IPS-18a (cell line): ENCODE results near the gene CERS1.

Experiments used
- H3K27ac ChIP-seq: one replicate; pipeline ENCODE4 v1.5.1; 2013; ENCODE audit warnings: low read length
- H3K27me3 ChIP-seq: one replicate; pipeline ENCODE4 v1.6.1; 2013; ENCODE audit warnings: mild to moderate bottlenecking, low read length; ENCODE audit not compliant: control insufficient read depth, insufficient read depth
- H3K36me3 ChIP-seq: one replicate; pipeline ENCODE4 v1.6.1; 2013; ENCODE audit warnings: low read depth, low read length; ENCODE audit not compliant: control insufficient read depth
- H3K4me1 ChIP-seq: one replicate; pipeline ENCODE4 v1.6.1; 2013; ENCODE audit warnings: low read depth, low read length; ENCODE audit not compliant: control insufficient read depth
- H3K4me3 ChIP-seq: one replicate; pipeline ENCODE4 v1.5.1; 2013; ENCODE audit warnings: low read length
- H3K9ac ChIP-seq: one replicate; pipeline ENCODE4 v1.6.1; 2013; ENCODE audit warnings: mild to moderate bottlenecking, low read length, moderate library complexity
- H3K9me3 ChIP-seq: one replicate; pipeline ENCODE4 v1.6.1; 2013; ENCODE audit warnings: low read depth, low read length; ENCODE audit not compliant: control insufficient read depth

CERS1 gene

GRCh38 chr19:18833849-18834643 lies 61.9 kb downstream of the CERS1 start:
- H3K4me3 ChIP-seq = peak overlapping the region; percentile 88
- no peaks in the 10 kb centered on the region for H3K9me3 ChIP-seq
- H3K9ac ChIP-seq = no peak overlapping the region
- peaks cover 4% of the 10 kb centered on the region for H3K27me3 ChIP-seq
- H3K36me3 ChIP-seq = peaks cover 22% of the 10 kb centered on the region
- H3K27ac ChIP-seq = no peak overlapping the region
- H3K4me1 ChIP-seq = peaks cover 18% of the 10 kb centered on the region

- no peaks in the 10 kb centered on the region for H3K9me3 ChIP-seq
- H3K4me3 ChIP-seq = peak overlapping the region; percentile 88
- peaks cover 22% of the 10 kb centered on the region for H3K36me3 ChIP-seq
- no peak overlapping the region for H3K27ac ChIP-seq
- H3K27me3 ChIP-seq = peaks cover 9% of the 10 kb centered on the region
- H3K4me1 ChIP-seq = peaks cover 18% of the 10 kb centered on the region
- H3K9ac ChIP-seq = peak overlapping the region; percentile 77
Measured at GRCh38 chr19:18833141-18833476, 62.8 kb downstream of the CERS1 start.

GRCh38 chr19:18832306-18833140 lies 63.4 kb downstream of the CERS1 start:
- Histone ChIP-seq H3K4me1 (peaks cover 18% of the 10 kb centered on the region), H3K9ac (peak overlapping the region; percentile 77), H3K27me3 (peaks cover 13% of the 10 kb centered on the region), H3K36me3 (peaks cover 16% of the 10 kb centered on the region), H3K9me3 (no peaks in the 10 kb centered on the region), H3K4me3 (peak overlapping the region; percentile 88), H3K27ac (peak overlapping the region; percentile 62)

GRCh38 chr19:18831524-18832305 lies 64.2 kb downstream of the CERS1 start, which contains the start of gene UPF1:
UPF1 (plus strand) TSS chr19:18831959; CDS start chr19:18832210, 251 bp downstream.
- peak within 1 kb of the TSS; percentile 62 for H3K27ac ChIP-seq
- H3K4me1 ChIP-seq = peaks cover 18% of the 10 kb centered on the region
- peak within 1 kb of the TSS; percentile 88 for H3K4me3 ChIP-seq
- H3K9ac ChIP-seq = peak within 1 kb of the TSS; percentile 77
- peaks cover 13% of the 10 kb centered on the region for H3K36me3 ChIP-seq
- no peaks in the 10 kb centered on the region for H3K9me3 ChIP-seq
- H3K27me3 ChIP-seq = peaks cover 13% of the 10 kb centered on the region

- Histone ChIP-seq H3K4me1 (peaks cover 18% of the 10 kb centered on the region), H3K36me3 (peaks cover 6% of the 10 kb centered on the region), H3K27me3 (peaks cover 13% of the 10 kb centered on the region), H3K27ac (no peak overlapping the region), H3K4me3 (no peak overlapping the region), H3K9ac (no peak overlapping the region), H3K9me3 (no peaks in the 10 kb centered on the region)
Measured at GRCh38 chr19:18830488-18830887, 65.5 kb downstream of the CERS1 start.

GRCh38 chr19:18828786-18829185 lies 67.2 kb downstream of the CERS1 start:
- H3K4me3 ChIP-seq = no peak overlapping the region
- H3K27ac ChIP-seq = no peak overlapping the region
- no peaks in the 10 kb centered on the region for H3K36me3 ChIP-seq
- no peak overlapping the region for H3K9ac ChIP-seq
- H3K4me1 ChIP-seq = peaks cover 8% of the 10 kb centered on the region
- H3K9me3 ChIP-seq = no peaks in the 10 kb centered on the region
- peaks cover 13% of the 10 kb centered on the region for H3K27me3 ChIP-seq
